ENCODE results near the gene GTF2F2.

GRCh38 chr13:45195421-45195820 is 75.1 kb downstream of the GTF2F2 start:
- TF ChIP-seq CTCF (IDR thresholded peaks at IDR 0.05; ENCODE audit: low read depth, low read length) (no peak), EZH2phosphoT487 (IDR thresholded peaks at IDR 0.05; ENCODE audit: low read depth) (no peak)
